CD4-positive, alpha-beta T cell (primary cell): Measurements from ENCODE around the gene SPIB. TPM values are rescaled to one million over a fixed set of nuclear protein-coding genes. Genes with fewer than 3 reads are reported as not detected.

ENCODE experiments used
- ATAC-seq: fragments of 200-7000 bp; cut with Tn5 transposase; one replicate; pipeline ENCODE4 v1.10.0; 2022; ENCODE audit warnings: mild to moderate bottlenecking; ENCODE audit not compliant: poor library complexity
- CTCF ChIA-PET: fragments of 350-600 bp; sonication (Branson Sonifier 250); formaldehyde crosslinking; loops from one replicate; lab custom pipeline; 2021; ENCODE audit warnings: antibody characterized with exemption, inconsistent platforms; lab: Charles Lee
- POLR2A ChIA-PET: fragments of 350-600 bp; sonication (Branson Sonifier 250); formaldehyde crosslinking; loops from one replicate; lab custom pipeline; 2021; ENCODE audit warnings: antibody characterized with exemption, inconsistent platforms; lab: Charles Lee
- DNase-seq, 14 experiments: peaks; one replicate each; pipeline ENCODE4 v3.0.0-alpha.2; 2013 to 2020; ENCODE audit warnings: mixed read lengths in 2 of 14
- H3K27ac ChIP-seq, 2 donors: one replicate each; pipeline versions ENCODE4 v1.5.1 to v1.7.0; 2013; ENCODE audit warnings: low read length in 2 of 2, low read depth in 1 of 2, mild to moderate bottlenecking in 1 of 2
- H3K27me3 ChIP-seq, 2 experiments: 1 replicate in 1 of 2; 2 replicates in 1 of 2; pipeline versions ENCODE4 v1.6.1 to v1.7.0; 2013; ENCODE audit warnings: low read length in 2 of 2, control low read depth in 1 of 2, mild to moderate bottlenecking in 1 of 2, moderate library complexity in 1 of 2; ENCODE audit not compliant: insufficient read depth in 2 of 2, control insufficient read depth in 1 of 2
- H3K36me3 ChIP-seq: one replicate; pipeline ENCODE4 v1.6.1; 2013; ENCODE audit warnings: low read length, control low read depth; ENCODE audit not compliant: insufficient read depth
- H3K4me1 ChIP-seq: one replicate; pipeline ENCODE4 v1.6.1; 2013; ENCODE audit warnings: low read length, control low read depth; ENCODE audit not compliant: insufficient read depth
- H3K4me3 ChIP-seq: one replicate; pipeline ENCODE4 v1.5.1; 2013; ENCODE audit warnings: mild to moderate bottlenecking, low read length, moderate library complexity
- H3K9me3 ChIP-seq, 2 experiments: 1 replicate in 1 of 2; 2 replicates in 1 of 2; pipeline versions ENCODE4 v1.6.1 to v1.7.0; 2013; ENCODE audit warnings: low read length in 2 of 2, mild to moderate bottlenecking in 2 of 2, control low read depth in 1 of 2, moderate library complexity in 1 of 2; ENCODE audit not compliant: control insufficient read depth in 1 of 2, insufficient read depth in 1 of 2
- H3K27ac Mint-ChIP-seq: one replicate; pipeline ENCODE4 v1.8.0; 2020; ENCODE audit warnings: mixed read lengths
- H3K27me3 Mint-ChIP-seq: one replicate; pipeline ENCODE4 v1.8.0; 2021; ENCODE audit warnings: mixed read lengths
- H3K36me3 Mint-ChIP-seq: one replicate; pipeline ENCODE4 v1.8.0; 2021; ENCODE audit warnings: low read depth, mixed read lengths
- H3K4me1 Mint-ChIP-seq: one replicate; pipeline ENCODE4 v1.8.0; 2021; ENCODE audit warnings: low read depth, mixed read lengths
- H3K4me3 Mint-ChIP-seq: one replicate; pipeline ENCODE4 v1.8.0; 2020; ENCODE audit warnings: mild to moderate bottlenecking, mixed read lengths
- H3K9me3 Mint-ChIP-seq: one replicate; pipeline ENCODE4 v1.8.0; 2020; ENCODE audit warnings: mixed read lengths
- CTCF ChIP-seq: fragments of 200-600 bp; IDR thresholded peaks from one replicate; pipeline ENCODE4 v1.8.0; 2022; ENCODE audit warnings: antibody characterized with exemption, mild to moderate bottlenecking
- intact Hi-C, 2 experiments: fragments of 100-400 bp; cut with DNase I in 1 of 2; cut with micrococcal nuclease in 1 of 2; formaldehyde crosslinking; loops; one replicate each; pipeline versions ENCODE4 v1.15.1 to v1.9.0; 2023 to 2025; cut with DNase I, micrococcal nuclease
- total RNA-seq, 174 experiments: library from RNA in 2 of 174; stranded (reverse) in 2 of 174; gene quantifications; one replicate each; pipeline ENCODE4 v1.2.3 and lab custom pipeline; 2021 to 2026

Gene SPIB
- total RNA-seq, 2 experiments from 2014 or later = 0.42 to 0.52 TPM

- Histone ChIP-seq H3K4me3 (no peak overlapping the region), H3K27me3 (no peaks in the 10 kb centered on the region), H3K36me3 (peaks cover 58% of the 10 kb centered on the region), H3K9me3 (no peaks in the 10 kb centered on the region), H3K27ac (no peak overlapping the region), H3K4me1 (peaks cover 39% of the 10 kb centered on the region)
- peak in 1 of 14 experiments; percentile 27 for DNase-seq
- H3K4me3 Mint-ChIP-seq = peak overlapping the region; percentile 27
- H3K27ac Mint-ChIP-seq = peak overlapping the region; percentile 44
- H3K36me3 Mint-ChIP-seq = peaks cover 85% of the 10 kb centered on the region
- TF ChIP-seq CTCF = no peak
- no peaks in the 10 kb centered on the region for H3K9me3 Mint-ChIP-seq
- H3K4me1 Mint-ChIP-seq = peaks cover 44% of the 10 kb centered on the region
- no peak for ATAC-seq
- peaks cover 6% of the 10 kb centered on the region for H3K27me3 Mint-ChIP-seq
- ChIA-PET POLR2A (no interaction called here), CTCF (no interaction called here)
- intact Hi-C loops = no loop called here
Measured at GRCh38 chr19:50380751-50381151, 38.0 kb upstream of the SPIB start.

- ChIA-PET POLR2A (interaction anchor here (1.3 kb wide), 1 partner anchor 48 kb away, joined by 3 read pairs; no protein-coding TSS in a partner anchor), CTCF (no interaction called here)
- no peak for TF ChIP-seq CTCF
- Histone ChIP-seq H3K27ac (no peak overlapping the region), H3K4me1 (peaks cover 32% of the 10 kb centered on the region), H3K4me3 (no peak overlapping the region), H3K9me3 (no peaks in the 10 kb centered on the region), H3K36me3 (peaks cover 58% of the 10 kb centered on the region), H3K27me3 (no peaks in the 10 kb centered on the region)
- DNase-seq (peak in 2 of 14 experiments; percentile 21 to 47), ATAC-seq (no peak)
- Mint-ChIP-seq H3K4me1 (peaks cover 35% of the 10 kb centered on the region), H3K36me3 (peaks cover 75% of the 10 kb centered on the region), H3K9me3 (no peaks in the 10 kb centered on the region), H3K27me3 (peaks cover 6% of the 10 kb centered on the region), H3K27ac (peak overlapping the region; percentile 90), H3K4me3 (peak overlapping the region; percentile 63)
- intact Hi-C loops = no loop called here
Measured at GRCh38 chr19:50381881-50382729, 36.6 kb upstream of the SPIB start.

GRCh38 chr19:50383001-50383851 lies 35.5 kb upstream of the SPIB start:
- Histone ChIP-seq H3K27ac (peak overlapping the region; percentile 70 to 81), H3K4me1 (peaks cover 25% of the 10 kb centered on the region), H3K9me3 (no peaks in the 10 kb centered on the region), H3K27me3 (no peaks in the 10 kb centered on the region), H3K4me3 (peak overlapping the region; percentile 54), H3K36me3 (peaks cover 52% of the 10 kb centered on the region)
- ChIA-PET CTCF (interaction anchor here (0.7 to 1.5 kb wide), 3 partner anchors 14 to 26 kb away, joined by 3 to 5 read pairs (median 4); no protein-coding TSS in a partner anchor), POLR2A (interaction anchor here (1.0 to 2.4 kb wide), 9 partner anchors 7 to 342 kb away, joined by 3 to 29 read pairs (median 4); partner anchors contain the start of gene NR1H2)
- peaks cover 6% of the 10 kb centered on the region for H3K27me3 Mint-ChIP-seq
- ATAC-seq (peak; percentile 21), DNase-seq (peak in 1 of 14 experiments; percentile 45)
- peak overlapping the region; percentile 90 for H3K27ac Mint-ChIP-seq
- peaks cover 75% of the 10 kb centered on the region for H3K36me3 Mint-ChIP-seq
- H3K9me3 Mint-ChIP-seq = no peaks in the 10 kb centered on the region
- peak overlapping the region; percentile 96 for H3K4me3 Mint-ChIP-seq
- H3K4me1 Mint-ChIP-seq = peaks cover 38% of the 10 kb centered on the region
- intact Hi-C loops = no loop called here
- no peak for TF ChIP-seq CTCF
